HG03378 (cell line): Measurements from ENCODE around the gene DRC7.
"Not testable (repeated sequence)": the region's sequence is repeated elsewhere in the genome, so short reads cannot be mapped to it uniquely, and the experiment has no call there.

Experiments
- ATAC-seq: cut with Tn5 transposase; IDR thresholded peaks from one replicate; pipeline ENCODE4 v1.9.1; 2021; ENCODE audit warnings: mild to moderate bottlenecking, moderate library complexity; ENCODE audit not compliant: unreplicated experiment

Gene DRC7

GRCh38 chr16:57709663-57710062, 15.1 kb downstream of the DRC7 start:
- ATAC-seq, result no peak

DNA sequence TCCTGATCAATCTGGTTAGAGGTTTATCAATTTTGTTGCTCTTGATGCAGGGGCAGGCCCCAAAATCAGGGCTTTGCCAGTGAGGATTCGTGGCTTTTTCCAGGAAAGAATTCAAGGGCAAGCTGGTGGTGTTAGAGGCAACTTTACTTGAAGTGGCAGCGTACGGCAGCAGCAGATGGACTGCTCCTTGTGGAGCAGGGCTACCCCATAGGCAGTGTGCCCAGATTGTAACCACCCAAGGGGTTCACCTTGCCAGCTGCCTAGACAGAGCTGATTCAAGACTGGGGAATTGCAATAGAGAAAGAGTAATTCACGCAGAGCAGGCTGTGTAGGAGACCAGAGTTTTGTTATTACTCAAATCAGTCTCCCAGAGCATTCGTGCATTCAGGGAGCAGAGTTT, 16.7 kb downstream of the DRC7 start:
- no peak for ATAC-seq

GRCh38 chr16:57711993-57712392, 17.4 kb downstream of the DRC7 start:
- ATAC-seq, result no peak

GRCh38 chr16:57712569-57712968, 18.0 kb downstream of the DRC7 start:
- ATAC-seq, result not testable (repeated sequence)

GRCh38 chr16:57713596-57713995, 19.0 kb downstream of the DRC7 start:
- no peak for ATAC-seq

DNA sequence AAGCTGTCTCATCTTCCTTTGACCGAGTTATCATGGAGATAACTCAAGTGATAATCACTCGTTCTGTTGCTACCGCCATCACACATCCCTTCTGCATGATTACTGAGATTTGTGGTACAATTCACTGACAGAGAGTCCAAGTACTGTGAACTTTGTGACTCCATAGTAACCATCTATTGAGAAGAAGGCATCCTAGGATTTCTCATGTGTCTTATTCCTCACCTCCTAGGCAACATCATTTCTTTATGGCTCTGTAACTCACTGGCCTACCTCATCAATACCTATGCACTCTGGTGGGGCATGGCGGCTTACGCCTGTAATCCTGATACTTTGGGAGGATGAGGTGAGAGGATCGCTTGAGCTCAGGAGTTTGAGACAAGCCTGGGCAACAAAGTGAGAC, 19.4 kb downstream of the DRC7 start:
- ATAC-seq, result no peak

- no peak for ATAC-seq
Measured at GRCh38 chr16:57720142-57720575, 25.6 kb downstream of the DRC7 start.

DNA sequence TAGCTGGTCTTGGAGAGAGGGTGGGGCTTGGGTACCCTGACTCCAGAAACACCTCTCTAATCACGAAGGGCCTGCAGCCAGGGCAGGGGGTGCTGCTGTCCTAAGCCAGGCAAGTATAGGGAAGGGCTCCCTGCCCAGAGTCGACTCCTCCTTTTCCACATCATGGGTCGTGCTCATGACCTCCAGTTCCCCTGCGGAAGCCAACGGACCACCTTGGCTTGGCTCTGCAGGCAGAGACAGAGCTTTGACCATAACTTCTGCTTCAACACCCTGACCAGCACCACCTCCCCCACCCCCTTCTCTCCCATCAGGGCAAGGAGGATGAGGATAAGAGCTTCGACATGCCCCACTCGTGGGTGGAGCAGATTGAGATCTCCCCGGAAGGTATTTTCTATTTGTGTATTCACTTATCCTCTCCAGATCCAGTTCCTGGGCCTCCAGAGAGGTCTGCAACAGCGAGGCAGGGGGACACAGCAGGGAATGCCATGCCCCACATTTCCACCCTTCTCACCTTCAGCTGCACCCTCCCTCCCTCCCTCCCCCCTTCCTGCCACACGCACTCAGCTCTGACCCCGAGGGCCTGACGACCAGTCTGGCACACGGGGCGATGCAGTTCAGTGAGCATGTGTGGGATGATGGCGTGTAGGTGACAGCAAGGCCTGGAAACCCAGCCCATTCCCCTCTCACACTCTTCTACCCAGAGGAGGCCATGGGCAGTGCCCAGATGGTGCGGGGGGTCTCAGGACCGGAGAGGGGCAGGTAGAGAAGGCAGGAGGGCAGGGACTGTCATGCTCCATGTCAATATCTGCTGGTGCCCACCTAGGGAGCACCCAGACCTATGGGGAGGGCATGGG, 27.0 kb downstream of the DRC7 start:
- ATAC-seq, result no peak

GRCh38 chr16:57722210-57722499, 27.5 kb downstream of the DRC7 start:
- no peak for ATAC-seq

DNA sequence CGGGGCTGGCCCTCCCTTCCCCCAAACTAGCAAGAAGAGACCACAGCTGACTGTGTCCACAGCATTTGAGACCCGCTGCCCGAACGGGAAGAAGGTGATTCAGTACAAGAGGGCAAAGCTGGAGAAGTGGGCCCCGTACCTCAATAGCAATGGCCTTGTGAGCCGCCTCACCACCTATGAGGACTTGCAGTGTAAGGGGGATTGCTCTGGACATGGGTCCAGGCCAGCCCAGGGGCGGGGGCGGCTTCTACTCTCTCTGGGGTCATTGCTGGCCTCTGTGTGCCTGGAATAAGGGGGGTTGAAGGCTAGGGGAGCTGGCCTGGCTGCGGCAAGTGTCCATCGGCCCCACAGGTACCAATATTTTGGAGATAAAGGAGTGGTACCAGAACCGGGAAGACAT, 28.0 kb downstream of the DRC7 start:
- no peak for ATAC-seq

- no peak for ATAC-seq
Measured at GRCh38 chr16:57723170-57723569, 28.6 kb downstream of the DRC7 start.

DNA sequence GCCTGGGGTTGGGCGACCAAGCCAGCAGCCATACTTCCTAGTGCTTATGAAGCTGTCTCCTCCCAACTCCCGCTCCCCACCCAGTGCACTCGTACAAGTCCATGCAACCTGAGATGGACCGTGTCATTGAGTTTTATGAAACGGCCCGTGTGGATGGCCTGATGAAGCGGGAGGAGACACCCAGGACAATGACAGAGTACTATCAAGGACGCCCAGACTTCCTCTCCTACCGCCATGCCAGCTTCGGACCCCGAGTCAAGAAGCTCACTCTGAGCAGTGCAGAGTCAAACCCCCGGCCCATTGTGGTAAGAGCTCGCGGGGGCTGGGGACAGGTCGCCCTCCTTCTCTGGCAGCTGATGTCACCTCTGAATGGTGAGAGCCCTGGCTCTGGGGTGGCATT, 29.9 kb downstream of the DRC7 start:
- ATAC-seq, result no peak

DNA sequence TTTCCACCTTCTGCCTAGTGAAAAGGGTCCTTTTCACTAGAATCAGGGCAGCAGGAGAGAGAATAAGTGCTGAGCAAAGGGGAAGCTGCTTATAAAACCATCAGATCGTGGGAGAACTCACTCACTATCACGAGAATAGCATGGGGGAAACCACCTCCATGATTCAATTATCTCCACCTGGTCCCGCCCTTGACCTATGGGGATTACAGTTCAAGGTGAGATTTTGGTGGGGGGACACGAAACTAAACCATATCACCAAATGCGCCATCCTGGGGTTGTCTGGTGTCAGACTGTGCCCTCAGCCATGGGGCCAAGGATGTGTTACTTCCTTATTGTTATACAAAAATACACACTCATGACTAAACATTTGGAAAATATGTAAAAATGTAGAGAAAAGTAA, 30.5 kb downstream of the DRC7 start:
- ATAC-seq, result no peak

- no peak for ATAC-seq
Measured at GRCh38 chr16:57725554-57725953, 30.9 kb downstream of the DRC7 start.

DNA sequence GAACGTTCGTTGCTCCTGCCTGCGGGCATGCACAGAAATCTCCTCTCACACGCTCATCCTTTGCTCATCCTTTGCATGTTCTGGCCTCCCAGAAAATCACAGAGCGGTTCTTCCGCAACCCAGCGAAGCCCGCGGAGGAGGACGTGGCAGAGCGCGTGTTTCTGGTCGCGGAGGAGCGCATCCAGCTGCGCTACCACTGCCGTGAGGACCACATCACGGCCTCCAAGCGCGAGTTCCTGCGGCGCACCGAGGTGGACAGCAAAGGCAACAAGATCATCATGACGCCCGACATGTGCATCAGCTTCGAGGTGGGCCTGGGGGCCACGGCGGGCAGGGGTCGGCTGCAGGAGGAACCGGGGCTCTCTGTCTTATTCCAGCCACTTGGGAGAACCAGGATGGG, 31.4 kb downstream of the DRC7 start:
- no peak for ATAC-seq

DNA sequence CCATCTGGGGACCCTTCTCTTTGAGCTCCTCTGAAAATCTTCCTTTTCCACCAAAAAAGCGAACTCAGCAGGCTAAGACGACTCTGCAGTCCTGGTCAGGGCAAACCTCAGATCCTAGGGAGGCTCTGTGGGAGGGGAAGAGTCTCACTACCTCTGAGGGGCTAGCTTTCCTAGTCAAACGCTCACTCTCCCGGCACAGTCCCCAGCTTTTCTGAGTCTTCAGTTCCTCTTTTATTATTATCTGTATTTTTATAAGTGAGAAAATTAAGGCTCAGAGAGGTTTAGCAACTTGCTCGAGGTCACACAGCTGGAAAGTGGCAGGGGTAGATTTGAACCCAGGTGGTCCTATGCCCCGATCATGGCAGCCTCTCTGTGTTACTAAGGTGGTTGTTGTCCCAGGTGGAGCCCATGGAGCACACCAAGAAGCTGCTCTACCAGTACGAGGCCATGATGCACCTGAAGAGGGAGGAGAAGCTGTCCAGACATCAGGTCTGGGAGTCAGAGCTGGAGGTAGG, 31.9 kb downstream of the DRC7 start:
- ATAC-seq, result no peak

DNA sequence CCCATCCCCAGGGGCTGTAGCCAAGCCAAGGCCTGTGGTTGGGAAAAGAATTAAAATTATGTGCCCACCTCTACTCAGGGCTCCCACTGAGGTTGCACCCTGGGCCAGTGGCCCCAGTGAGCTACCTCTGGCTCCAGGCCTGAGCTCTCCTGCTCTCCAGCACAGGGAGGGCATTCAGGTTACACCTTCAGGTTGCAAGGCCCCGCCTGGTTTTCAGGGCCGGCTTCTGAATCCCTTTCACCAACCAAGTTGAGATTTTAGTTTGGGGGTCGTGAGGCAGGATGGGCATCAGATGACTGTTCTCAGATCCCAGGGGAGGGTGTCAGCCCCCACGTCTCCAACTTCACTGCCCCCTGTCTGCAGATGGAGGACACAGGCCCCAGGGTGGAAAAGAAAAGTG, 33.0 kb downstream of the DRC7 start:
- no peak for ATAC-seq

DNA sequence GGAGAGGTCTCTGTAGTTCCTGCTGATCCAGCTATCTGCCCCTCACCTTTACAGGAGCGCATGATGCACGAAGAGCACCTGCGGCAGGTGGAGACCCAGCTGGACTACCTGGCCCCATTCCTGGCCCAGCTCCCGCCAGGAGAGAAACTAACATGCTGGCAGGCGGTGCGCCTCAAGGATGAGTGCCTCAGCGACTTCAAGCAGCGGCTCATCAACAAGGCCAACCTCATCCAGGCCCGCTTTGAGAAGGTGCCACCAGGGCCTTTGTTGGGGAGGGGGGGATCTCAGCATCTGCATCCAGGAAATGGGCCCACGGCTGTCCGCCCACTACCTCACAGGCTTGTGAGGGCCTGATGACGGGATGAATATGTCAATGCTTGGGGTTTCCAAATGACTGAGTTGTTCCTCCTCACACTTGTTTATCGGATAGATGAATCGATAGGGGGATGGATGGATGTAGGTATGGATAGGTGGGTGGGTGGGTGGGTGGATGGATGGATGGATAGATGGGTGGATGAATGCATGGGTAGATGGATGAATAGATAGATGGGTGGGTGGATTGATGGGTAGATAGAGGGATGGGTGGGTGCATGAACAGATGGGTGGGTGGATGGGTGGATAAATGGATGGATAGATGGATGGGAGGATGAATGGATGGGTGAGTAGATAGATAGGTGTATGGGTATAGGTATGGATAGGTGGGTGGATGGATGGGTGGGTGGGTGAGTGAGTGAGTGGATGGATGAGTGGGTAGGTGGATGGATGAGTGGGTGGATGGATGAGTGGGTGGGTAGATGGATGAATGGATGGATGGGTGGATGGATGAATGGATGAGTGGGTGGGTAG, 34.0 kb downstream of the DRC7 start:
- no peak for ATAC-seq

DNA sequence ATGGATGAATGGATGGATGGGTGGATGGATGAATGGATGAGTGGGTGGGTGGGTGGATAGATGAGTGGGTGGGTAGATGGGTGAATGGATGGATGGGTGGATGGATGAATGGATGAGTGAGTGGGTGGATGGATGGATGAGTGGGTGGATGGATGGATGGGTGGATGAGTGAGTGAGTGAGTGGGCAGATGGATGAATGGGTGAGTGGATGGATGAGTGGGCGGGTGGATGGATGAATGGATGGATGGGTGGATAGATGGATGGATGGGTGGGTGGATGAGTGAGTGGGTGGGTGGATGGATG, 34.5 kb downstream of the DRC7 start:
- ATAC-seq, result no peak

DNA sequence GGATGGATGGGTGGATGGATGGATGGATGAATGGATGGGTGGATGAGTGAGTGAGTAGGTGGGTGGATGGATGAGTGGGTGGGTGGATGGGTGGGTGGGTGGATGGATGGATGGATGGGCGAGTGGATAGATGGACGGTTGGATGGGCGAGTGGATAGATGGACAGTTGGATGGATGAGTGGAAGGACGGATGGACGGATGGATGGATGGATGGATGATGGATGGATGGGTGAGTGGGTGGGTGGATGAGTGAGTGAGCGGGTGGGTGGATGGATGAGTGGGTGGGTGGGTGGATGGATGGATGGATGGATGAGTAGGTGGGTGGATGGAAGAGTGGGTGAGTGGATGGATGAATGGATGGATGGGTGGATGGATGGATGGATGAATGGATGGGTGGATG, 35.2 kb downstream of the DRC7 start:
- ATAC-seq, result not testable (repeated sequence)

- ATAC-seq, result no peak
Measured at GRCh38 chr16:57730771-57731730, 36.4 kb downstream of the DRC7 start.
